MCF 10A (cell line): ENCODE results near the gene FABP6. TPM values are rescaled to one million over a fixed set of nuclear protein-coding genes. Genes with fewer than 3 reads are reported as not detected.

Experiments
- BruUV-seq: library from RNA; stranded (reverse); fragments of 400-500 nt; replicated peaks from 2 replicates; lab custom pipeline; 2021; lab: Mats Ljungman, UMichigan
- CTCF ChIA-PET: fragments of 300-600 bp; sonication (Branson Sonifier 250); formaldehyde crosslinking; extraction: SDS; loops from one replicate; lab custom pipeline; 2021; ENCODE audit warnings: antibody characterized with exemption, inconsistent platforms; lab: Yijun Ruan, JAX
- POLR2A ChIA-PET: fragments of 300-600, 350-650 bp; sonication (Branson Sonifier 250); formaldehyde crosslinking; extraction: SDS; loops from one replicate; lab custom pipeline; 2020; ENCODE audit warnings: antibody characterized with exemption, inconsistent platforms; lab: Yijun Ruan, JAX
- DNase-seq: peaks from one replicate; pipeline ENCODE4 v3.0.0-alpha.2; 2018; ENCODE audit not compliant: unreplicated experiment
- H3K27ac Mint-ChIP-seq: one replicate; pipeline ENCODE4 v1.8.0; 2022; ENCODE audit warnings: mild to moderate bottlenecking, low read depth, mixed read lengths; ENCODE audit not compliant: unreplicated experiment
- H3K27me3 Mint-ChIP-seq: one replicate; pipeline ENCODE4 v1.8.0; 2022; ENCODE audit warnings: mixed read lengths; ENCODE audit not compliant: insufficient read depth, unreplicated experiment
- H3K36me3 Mint-ChIP-seq: one replicate; pipeline ENCODE4 v1.8.0; 2022; ENCODE audit warnings: mild to moderate bottlenecking, moderate library complexity, mixed read lengths; ENCODE audit not compliant: insufficient read depth, unreplicated experiment
- H3K4me1 Mint-ChIP-seq: one replicate; pipeline ENCODE4 v1.8.0; 2022; ENCODE audit warnings: mixed read lengths; ENCODE audit not compliant: insufficient read depth, unreplicated experiment
- H3K4me3 Mint-ChIP-seq: one replicate; pipeline ENCODE4 v1.8.0; 2022; ENCODE audit warnings: mild to moderate bottlenecking, moderate library complexity, mixed read lengths; ENCODE audit not compliant: unreplicated experiment
- H3K9me3 Mint-ChIP-seq: one replicate; pipeline ENCODE4 v1.8.0; 2022; ENCODE audit warnings: mixed read lengths; ENCODE audit not compliant: unreplicated experiment
- intact Hi-C: fragments of 100-400 bp; cut with micrococcal nuclease; formaldehyde crosslinking; loops from 2 replicates; pipeline ENCODE4 v1.14.1; 2022
- total RNA-seq: library from RNA; stranded (reverse); gene quantifications from 2 replicates; pipeline ENCODE4 v1.2.3, GENCODE V29; 2022
- TF ChIP-seq, protein P1 (sequence below): fragments of 200-600 bp; IDR thresholded peaks from one replicate; pipeline ENCODE4 v1.8.0; 2022; ENCODE audit warnings: antibody characterized with exemption, mild to moderate bottlenecking; ENCODE audit not compliant: unreplicated experiment

FABP6 gene
- total RNA-seq, 1 experiment from 2014 or later, result not detected

DNA sequence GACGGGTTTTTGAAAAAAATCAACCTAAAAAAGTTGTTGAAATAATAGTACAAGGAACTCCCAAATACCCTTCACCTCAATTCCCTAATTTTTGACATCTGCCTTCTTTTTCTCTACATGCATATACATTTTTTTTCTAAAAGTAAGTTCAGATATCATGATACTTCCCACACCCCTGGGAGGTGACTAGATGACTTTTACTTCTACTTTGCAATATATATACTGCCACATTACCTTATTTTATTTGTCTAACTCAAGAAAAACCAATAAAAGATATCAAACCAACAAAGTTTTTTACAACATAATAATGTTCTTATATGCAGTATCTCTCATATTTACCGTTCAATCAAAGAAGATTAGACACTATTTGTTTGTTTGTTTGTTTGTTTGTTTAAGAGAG lies 52.0 kb downstream of the FABP6 start:
- no peak overlapping the region for H3K27ac Mint-ChIP-seq
- DNase-seq, result no peak
- no peaks in the 10 kb centered on the region for H3K9me3 Mint-ChIP-seq
- no peaks in the 10 kb centered on the region for H3K27me3 Mint-ChIP-seq
- ChIA-PET POLR2A (no interaction called here), CTCF (interaction anchor here (0.6 kb wide), 1 partner anchor 37 kb away, joined by 3 read pairs; no protein-coding TSS in a partner anchor)
- intact Hi-C loops, result no loop called here
- TF ChIP-seq, protein P1, sequence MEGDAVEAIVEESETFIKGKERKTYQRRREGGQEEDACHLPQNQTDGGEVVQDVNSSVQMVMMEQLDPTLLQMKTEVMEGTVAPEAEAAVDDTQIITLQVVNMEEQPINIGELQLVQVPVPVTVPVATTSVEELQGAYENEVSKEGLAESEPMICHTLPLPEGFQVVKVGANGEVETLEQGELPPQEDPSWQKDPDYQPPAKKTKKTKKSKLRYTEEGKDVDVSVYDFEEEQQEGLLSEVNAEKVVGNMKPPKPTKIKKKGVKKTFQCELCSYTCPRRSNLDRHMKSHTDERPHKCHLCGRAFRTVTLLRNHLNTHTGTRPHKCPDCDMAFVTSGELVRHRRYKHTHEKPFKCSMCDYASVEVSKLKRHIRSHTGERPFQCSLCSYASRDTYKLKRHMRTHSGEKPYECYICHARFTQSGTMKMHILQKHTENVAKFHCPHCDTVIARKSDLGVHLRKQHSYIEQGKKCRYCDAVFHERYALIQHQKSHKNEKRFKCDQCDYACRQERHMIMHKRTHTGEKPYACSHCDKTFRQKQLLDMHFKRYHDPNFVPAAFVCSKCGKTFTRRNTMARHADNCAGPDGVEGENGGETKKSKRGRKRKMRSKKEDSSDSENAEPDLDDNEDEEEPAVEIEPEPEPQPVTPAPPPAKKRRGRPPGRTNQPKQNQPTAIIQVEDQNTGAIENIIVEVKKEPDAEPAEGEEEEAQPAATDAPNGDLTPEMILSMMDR, result no peak
- no peak overlapping the region for H3K4me3 Mint-ChIP-seq
- H3K4me1 Mint-ChIP-seq, result no peaks in the 10 kb centered on the region
- BruUV-seq, result no TSS peak
- no peaks in the 10 kb centered on the region for H3K36me3 Mint-ChIP-seq

DNA sequence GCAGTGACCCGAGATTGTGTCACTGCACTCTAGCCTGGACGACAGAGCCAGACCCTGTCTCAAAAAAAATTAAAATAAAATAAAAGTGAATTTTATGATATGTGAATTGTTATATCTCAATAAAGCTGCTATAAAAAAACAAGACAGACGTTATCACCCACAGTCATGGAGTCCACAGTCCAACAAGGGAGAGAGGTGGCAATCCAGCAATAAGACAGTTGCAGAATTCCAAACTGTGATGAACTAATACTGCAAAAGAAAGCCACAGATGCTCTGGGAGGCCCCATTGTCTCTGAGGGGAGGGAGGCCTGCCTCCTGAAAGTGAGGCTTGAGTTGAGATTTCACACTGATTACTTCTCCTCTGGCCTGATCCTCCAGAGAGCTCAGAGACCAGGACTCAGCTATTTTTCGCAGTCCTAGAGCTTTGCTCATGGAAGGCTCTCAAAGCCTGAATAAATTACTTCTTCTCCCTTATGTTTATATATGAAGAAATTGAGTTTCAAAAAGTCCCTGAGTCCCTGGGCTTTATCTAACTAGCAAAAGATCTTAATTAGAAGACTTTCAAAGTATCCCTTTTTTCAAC lies 55.1 kb downstream of the FABP6 start:
- POLR2A ChIA-PET, result interaction anchor here (1.0 kb wide), 1 partner anchor 16 kb away, joined by 3 read pairs; no protein-coding TSS in a partner anchor
- no TSS peak for BruUV-seq

DNA sequence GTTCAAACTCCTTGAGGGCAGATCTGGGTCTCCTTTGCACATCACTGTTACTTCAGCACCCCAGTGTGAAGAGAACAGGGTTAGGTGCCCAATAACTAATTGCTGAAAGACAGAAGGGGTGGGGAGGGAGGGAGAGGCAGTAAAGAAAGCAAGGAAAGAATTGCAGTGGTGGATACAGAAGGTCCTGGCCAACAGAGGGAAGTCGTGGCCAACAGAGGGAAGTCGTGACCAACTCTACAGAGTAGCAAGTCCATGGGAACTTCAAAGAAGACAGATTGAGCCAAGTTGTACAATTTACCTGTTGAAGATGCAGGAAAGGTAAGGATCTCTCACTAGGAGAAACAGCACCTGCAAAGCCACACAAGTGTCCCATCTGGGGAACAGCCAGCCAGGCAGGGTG lies 56.0 kb downstream of the FABP6 start:
- Mint-ChIP-seq H3K36me3 (no peaks in the 10 kb centered on the region), H3K4me3 (no peak overlapping the region), H3K27ac (no peak overlapping the region), H3K9me3 (no peaks in the 10 kb centered on the region), H3K4me1 (peaks cover 18% of the 10 kb centered on the region), H3K27me3 (no peaks in the 10 kb centered on the region)
- no TSS peak for BruUV-seq
- intact Hi-C loops, result no loop called here
- DNase-seq, result no peak
- CTCF ChIA-PET, result interaction anchor here (0.6 to 1.1 kb wide), 3 partner anchors 19 to 50 kb away, joined by 3 to 4 read pairs (median 3); no protein-coding TSS in a partner anchor
- POLR2A ChIA-PET, result interaction anchor here (1.0 kb wide), 1 partner anchor 17 kb away, joined by 3 read pairs; no protein-coding TSS in a partner anchor
- TF ChIP-seq, protein P1, result no peak

More for the DNA sequence above, 55.1 kb downstream of the FABP6 start:
- no peak overlapping the region for H3K27ac Mint-ChIP-seq
- no peaks in the 10 kb centered on the region for H3K9me3 Mint-ChIP-seq
- TF ChIP-seq, protein P1, result no peak
- H3K36me3 Mint-ChIP-seq, result no peaks in the 10 kb centered on the region
- CTCF ChIA-PET, result interaction anchor here (0.6 to 1.1 kb wide), 2 partner anchors 22 to 99 kb away, joined by 3 read pairs; no protein-coding TSS in a partner anchor
- intact Hi-C loops, result no loop called here
- H3K27me3 Mint-ChIP-seq, result no peaks in the 10 kb centered on the region
- H3K4me3 Mint-ChIP-seq, result no peak overlapping the region
- no peak for DNase-seq
- H3K4me1 Mint-ChIP-seq, result peaks cover 13% of the 10 kb centered on the region

DNA sequence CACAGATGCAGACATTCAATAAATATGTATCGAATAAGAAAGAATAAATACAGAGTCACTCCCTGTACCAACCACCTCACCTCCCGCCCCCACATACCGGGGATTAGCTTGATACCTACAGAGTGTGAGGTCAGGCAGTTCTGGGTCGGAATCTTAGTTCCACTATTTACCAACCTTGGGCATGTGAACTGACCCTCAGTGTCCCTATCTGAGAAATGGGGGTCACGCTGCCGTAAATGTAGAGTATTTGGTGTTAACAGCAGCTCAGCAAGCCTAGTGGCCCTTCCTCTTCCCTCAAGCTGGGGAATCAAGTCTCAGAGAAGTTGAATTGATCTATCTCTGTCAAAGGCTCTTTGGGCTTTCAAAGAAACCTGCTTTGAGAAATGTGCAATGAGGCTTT lies 57.6 kb downstream of the FABP6 start:
- ChIA-PET CTCF (interaction anchor here (0.8 to 5.5 kb wide), 10 partner anchors 10 to 787 kb away, joined by 3 to 29 read pairs (median 5); no protein-coding TSS in a partner anchor), POLR2A (interaction anchor here (0.7 to 1.3 kb wide), 7 partner anchors 9 to 278 kb away, joined by 3 to 8 read pairs (median 3); partner anchors contain the start of genes CCNJL and TTC1)
- TF ChIP-seq, protein P1, result no peak
- DNase-seq, result no peak
- BruUV-seq, result no TSS peak
- H3K4me1 Mint-ChIP-seq, result peaks cover 18% of the 10 kb centered on the region
- no peaks in the 10 kb centered on the region for H3K9me3 Mint-ChIP-seq
- no peak overlapping the region for H3K4me3 Mint-ChIP-seq
- H3K36me3 Mint-ChIP-seq, result no peaks in the 10 kb centered on the region
- no peak overlapping the region for H3K27ac Mint-ChIP-seq
- intact Hi-C loops, result no loop called here
- no peaks in the 10 kb centered on the region for H3K27me3 Mint-ChIP-seq
